Neural crest cell (in vitro differentiated cells): ENCODE measurements around the gene ADIPOR2. TPM values are rescaled to one million over a fixed set of nuclear protein-coding genes. Genes with fewer than 3 reads are reported as not detected.

Source experiments
- DNase-seq: peaks from one replicate; pipeline ENCODE4 v3.0.0; 2021; ENCODE audit warnings: low read depth, mixed read lengths, low spot score
- H3K27ac Mint-ChIP-seq: one replicate; pipeline ENCODE4 v1.8.0; 2021; ENCODE audit warnings: mild to moderate bottlenecking, mixed read lengths; ENCODE audit not compliant: unreplicated experiment
- H3K27me3 Mint-ChIP-seq: 2 replicates; pipeline ENCODE4 v1.8.0; 2021; ENCODE audit warnings: low read depth, mild to moderate bottlenecking, mixed read lengths
- H3K36me3 Mint-ChIP-seq: 2 replicates; pipeline ENCODE4 v1.8.0; 2021; ENCODE audit warnings: low read depth, mild to moderate bottlenecking, mixed read lengths
- H3K4me1 Mint-ChIP-seq: 2 replicates; pipeline ENCODE4 v1.8.0; 2021; ENCODE audit warnings: mixed read lengths
- H3K4me3 Mint-ChIP-seq: one replicate; pipeline ENCODE4 v1.8.0; 2021; ENCODE audit warnings: mild to moderate bottlenecking, mixed read lengths
- H3K9me3 Mint-ChIP-seq: 2 replicates; pipeline ENCODE4 v1.8.0; 2021; ENCODE audit warnings: mixed read lengths
- CTCF ChIP-seq: fragments of 200-600 bp; sonication (generic); conservative IDR thresholded peaks from 2 replicates; pipeline ENCODE4 v1.5.0; 2021; ENCODE audit warnings: antibody characterized with exemption, mild to moderate bottlenecking
- total RNA-seq: library from RNA; stranded (reverse); gene quantifications from 2 replicates; pipeline ENCODE4 v1.2.1, GENCODE V29; 2021

ADIPOR2 gene
- total RNA-seq, 1 donor from 2014 or later, result 59.4 TPM

DNA sequence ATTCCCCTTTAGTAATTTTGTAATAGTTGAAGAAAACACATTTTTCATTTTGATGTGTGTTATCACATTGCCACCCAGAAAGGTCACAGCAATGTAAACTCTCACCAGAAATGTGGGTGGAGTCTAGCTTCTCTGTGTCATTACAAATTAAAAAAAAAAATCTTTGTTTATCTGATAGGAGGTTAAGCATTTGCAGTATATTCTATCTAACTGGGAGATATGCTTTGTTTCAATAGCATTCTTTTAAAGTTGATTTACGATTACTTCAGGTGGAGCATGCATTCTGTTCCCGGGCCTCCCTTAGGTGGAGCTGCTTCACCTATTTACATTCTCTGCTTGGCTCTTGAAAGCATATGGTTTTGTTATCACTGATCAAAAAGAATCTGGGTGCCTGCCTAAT lies 7.8 kb downstream of the ADIPOR2 start:
- no peak for TF ChIP-seq CTCF
- Mint-ChIP-seq H3K4me1 (peaks cover 24% of the 10 kb centered on the region), H3K27me3 (no peaks in the 10 kb centered on the region), H3K9me3 (no peaks in the 10 kb centered on the region), H3K27ac (no peak overlapping the region), H3K36me3 (peaks cover 9% of the 10 kb centered on the region), H3K4me3 (no peak overlapping the region)
- no peak for DNase-seq

DNA sequence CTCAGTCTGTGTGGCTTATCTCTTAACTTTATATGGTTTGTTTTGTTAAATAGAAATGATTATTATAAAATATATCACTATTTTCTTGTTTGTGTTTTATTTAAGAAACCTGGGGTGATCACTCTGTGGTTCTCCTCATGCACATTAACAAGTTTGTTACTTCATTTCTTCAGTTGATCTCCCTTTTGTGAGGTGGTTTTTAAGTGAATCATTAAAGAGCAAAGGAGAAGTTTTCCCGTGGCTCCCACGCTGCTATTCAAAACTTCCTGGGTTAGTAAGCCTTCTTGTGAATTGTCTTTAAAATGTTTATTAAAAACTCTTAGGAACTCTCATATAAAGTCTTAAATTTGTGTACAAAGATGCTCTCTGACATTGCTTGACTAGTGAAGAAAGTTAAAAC lies 11.8 kb downstream of the ADIPOR2 start:
- Mint-ChIP-seq H3K36me3 (peaks cover 13% of the 10 kb centered on the region), H3K27me3 (no peaks in the 10 kb centered on the region), H3K9me3 (no peaks in the 10 kb centered on the region), H3K4me3 (no peak overlapping the region), H3K27ac (no peak overlapping the region), H3K4me1 (peaks cover 14% of the 10 kb centered on the region)
- no peak for TF ChIP-seq CTCF
- DNase-seq, result no peak

- Mint-ChIP-seq H3K9me3 (peaks cover 3% of the 10 kb centered on the region), H3K36me3 (peaks cover 16% of the 10 kb centered on the region), H3K4me3 (no peak overlapping the region), H3K4me1 (peaks cover 14% of the 10 kb centered on the region), H3K27me3 (no peaks in the 10 kb centered on the region), H3K27ac (no peak overlapping the region)
- no peak for TF ChIP-seq CTCF
- no peak for DNase-seq
Measured at GRCh38 chr12:1703771-1704722, 13.2 kb downstream of the ADIPOR2 start.

DNA sequence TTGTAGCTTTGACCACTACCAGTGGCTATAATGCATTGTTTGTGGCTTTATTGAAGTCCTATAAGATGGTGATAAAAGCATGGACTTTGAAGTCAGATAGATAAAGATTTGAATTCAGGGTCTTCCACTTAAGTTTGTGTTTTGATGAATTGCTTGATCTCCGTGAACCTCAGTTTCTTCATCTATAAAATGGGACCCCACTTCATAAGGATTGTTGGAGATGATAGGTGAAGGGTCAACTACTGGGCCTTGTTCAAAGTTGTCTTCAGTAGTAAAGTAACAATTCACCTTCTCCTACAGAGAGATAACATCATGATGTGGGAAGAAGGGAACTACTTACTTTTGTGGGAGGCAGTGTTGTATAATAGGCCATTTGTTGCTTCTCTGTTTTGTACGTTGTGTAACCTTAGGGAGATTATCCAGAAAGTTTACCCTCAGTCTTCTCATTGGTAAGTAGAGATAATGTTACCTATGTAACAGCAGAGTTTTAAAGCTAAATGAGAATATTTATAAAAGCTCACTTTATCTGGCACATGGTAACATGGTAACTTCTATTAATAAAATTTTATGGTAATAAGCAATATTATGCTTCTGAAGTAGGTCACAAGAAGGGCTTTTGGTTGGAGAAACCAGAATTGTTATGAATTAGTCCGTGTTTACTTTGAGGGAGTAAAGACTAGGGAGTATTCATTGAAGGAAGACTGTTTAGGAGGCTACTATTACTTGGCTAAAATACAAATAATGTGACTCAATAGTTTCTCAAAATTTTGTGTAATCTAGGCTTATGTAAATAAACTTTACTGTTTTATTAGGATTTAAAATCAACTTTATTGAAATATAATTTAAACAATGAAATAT lies 15.1 kb downstream of the ADIPOR2 start:
- no peaks in the 10 kb centered on the region for H3K27me3 Mint-ChIP-seq
- no peak overlapping the region for H3K4me3 Mint-ChIP-seq
- no peak for TF ChIP-seq CTCF
- H3K27ac Mint-ChIP-seq, result no peak overlapping the region
- DNase-seq, result no peak
- peaks cover 7% of the 10 kb centered on the region for H3K9me3 Mint-ChIP-seq
- H3K4me1 Mint-ChIP-seq, result peaks cover 11% of the 10 kb centered on the region
- H3K36me3 Mint-ChIP-seq, result peaks cover 13% of the 10 kb centered on the region

GRCh38 chr12:1706632-1706980 lies 15.7 kb downstream of the ADIPOR2 start:
- Mint-ChIP-seq H3K27ac (no peak overlapping the region), H3K4me1 (peaks cover 12% of the 10 kb centered on the region), H3K27me3 (no peaks in the 10 kb centered on the region), H3K36me3 (peaks cover 13% of the 10 kb centered on the region), H3K4me3 (no peak overlapping the region), H3K9me3 (peaks cover 7% of the 10 kb centered on the region)
- DNase-seq, result no peak
- TF ChIP-seq CTCF, result no peak
